ENCODE measurements around the gene PLSCR4.

PLSCR4 gene

GRCh38 chr3:146165877-146166276, 85.0 kb downstream of the PLSCR4 start:
- no peaks in the 10 kb centered on the region for H3K9me3 ChIP-seq (ENCODE audit: severe bottlenecking)
- no peak for TF ChIP-seq CTCF (IDR thresholded peaks at IDR 0.05; ENCODE audit: low read depth, low read length)
- no peak for DNase-seq
- H3K27ac ChIP-seq: no peak overlapping the region
- H3K27me3 ChIP-seq (ENCODE audit: insufficient read depth, low read depth, severe bottlenecking): no peaks in the 10 kb centered on the region
- peaks cover 2% of the 10 kb centered on the region; the same call in 1 of the 2 replicates for H3K36me3 ChIP-seq
- H3K4me3 ChIP-seq (ENCODE audit: low read depth, low read length): no peak overlapping the region

- Histone ChIP-seq H3K27ac (no peak overlapping the region), H3K4me3 (ENCODE audit: low read depth, low read length) (no peak overlapping the region), H3K36me3 (peaks cover 2% of the 10 kb centered on the region; the same call in 1 of the 2 replicates), H3K9me3 (ENCODE audit: severe bottlenecking) (no peaks in the 10 kb centered on the region), H3K27me3 (ENCODE audit: insufficient read depth, low read depth, severe bottlenecking) (no peaks in the 10 kb centered on the region)
- no peak for DNase-seq
- no peak for TF ChIP-seq CTCF (IDR thresholded peaks at IDR 0.05; ENCODE audit: low read depth, low read length)
These were observed 85.7 kb downstream of the PLSCR4 start for GRCh38 chr3:146164971-146165769.

GRCh38 chr3:146164506-146164905, 86.4 kb downstream of the PLSCR4 start:
- Histone ChIP-seq H3K4me3 (ENCODE audit: low read depth, low read length) (no peak overlapping the region), H3K9me3 (ENCODE audit: severe bottlenecking) (no peaks in the 10 kb centered on the region), H3K36me3 (peaks cover 2% of the 10 kb centered on the region; the same call in 1 of the 2 replicates), H3K27ac (no peak overlapping the region), H3K27me3 (ENCODE audit: insufficient read depth, low read depth, severe bottlenecking) (no peaks in the 10 kb centered on the region)
- no peak for DNase-seq
- TF ChIP-seq CTCF (IDR thresholded peaks at IDR 0.05; ENCODE audit: low read depth, low read length): no peak

GRCh38 chr3:146164071-146164470, 86.8 kb downstream of the PLSCR4 start:
- no peaks in the 10 kb centered on the region for H3K27me3 ChIP-seq (ENCODE audit: insufficient read depth, low read depth, severe bottlenecking)
- no peak overlapping the region for H3K4me3 ChIP-seq (ENCODE audit: low read depth, low read length)
- no peak for DNase-seq
- H3K9me3 ChIP-seq (ENCODE audit: severe bottlenecking): no peaks in the 10 kb centered on the region
- no peak overlapping the region for H3K27ac ChIP-seq
- no peak for TF ChIP-seq CTCF (IDR thresholded peaks at IDR 0.05; ENCODE audit: low read depth, low read length)
- H3K36me3 ChIP-seq: peaks cover 2% of the 10 kb centered on the region; the same call in 1 of the 2 replicates

- H3K36me3 ChIP-seq: peaks cover 2% of the 10 kb centered on the region; the same call in 1 of the 2 replicates
- no peaks in the 10 kb centered on the region for H3K27me3 ChIP-seq (ENCODE audit: insufficient read depth, low read depth, severe bottlenecking)
- no peaks in the 10 kb centered on the region for H3K9me3 ChIP-seq (ENCODE audit: severe bottlenecking)
- H3K4me3 ChIP-seq (ENCODE audit: low read depth, low read length): no peak overlapping the region
- no peak overlapping the region for H3K27ac ChIP-seq
- TF ChIP-seq CTCF (IDR thresholded peaks at IDR 0.05; ENCODE audit: low read depth, low read length): no peak
- DNase-seq: no peak
These were observed 87.3 kb downstream of the PLSCR4 start for GRCh38 chr3:146163584-146163983.

All from WERI-Rb-1 (cell line).